H9 (cell line): Measurements from ENCODE around the gene DPP6. TPM values are rescaled to one million over a fixed set of nuclear protein-coding genes. Genes with fewer than 3 reads are reported as not detected.

Source experiments
- DNase-seq: peaks from one replicate; pipeline ENCODE4 v3.0.0-alpha.2; 2017
- H2AFZ ChIP-seq: one replicate; pipeline ENCODE4 v1.6.1; 2013; ENCODE audit warnings: mild to moderate bottlenecking, low read length, control low read depth, moderate library complexity
- H2AK5ac ChIP-seq: 2 replicates; pipeline ENCODE4 v1.6.1; 2013; ENCODE audit warnings: low read length, control low read depth, mixed read lengths; ENCODE audit not compliant: insufficient read length
- H2BK120ac ChIP-seq: one replicate; pipeline ENCODE4 v1.6.1; 2013; ENCODE audit warnings: low read depth, mild to moderate bottlenecking, low read length, control low read depth, inconsistent platforms; ENCODE audit not compliant: poor library complexity, severe bottlenecking
- H2BK12ac ChIP-seq: 2 replicates; pipeline ENCODE4 v1.6.1; 2013; ENCODE audit warnings: low read length, control low read depth, mixed read lengths, low read depth; ENCODE audit not compliant: insufficient read length
- H2BK15ac ChIP-seq: 2 replicates; pipeline ENCODE4 v1.6.1; 2013; ENCODE audit warnings: low read depth, low read length, control low read depth
- H2BK20ac ChIP-seq: one replicate; pipeline ENCODE4 v1.6.1; 2013; ENCODE audit warnings: low read depth, mild to moderate bottlenecking, low read length, control low read depth, inconsistent platforms; ENCODE audit not compliant: poor library complexity, severe bottlenecking
- H2BK5ac ChIP-seq: 2 replicates; pipeline ENCODE4 v1.6.1; 2013; ENCODE audit warnings: low read length, control low read depth, mixed read lengths; ENCODE audit not compliant: insufficient read length
- H3K14ac ChIP-seq: 2 replicates; pipeline ENCODE4 v1.6.1; 2013; ENCODE audit warnings: low read length, control low read depth; ENCODE audit not compliant: insufficient read depth
- H3K18ac ChIP-seq: 2 replicates; pipeline ENCODE4 v1.6.1; 2013; ENCODE audit warnings: low read depth, mild to moderate bottlenecking, mixed read lengths, low read length, control low read depth; ENCODE audit not compliant: insufficient read length
- H3K23ac ChIP-seq: 2 replicates; pipeline ENCODE4 v1.6.1; 2013; ENCODE audit warnings: low read length, control low read depth, mixed read lengths, low read depth; ENCODE audit not compliant: insufficient read length
- H3K23me2 ChIP-seq: 2 replicates; pipeline ENCODE4 v1.6.1; 2013; ENCODE audit warnings: low read depth, mild to moderate bottlenecking, mixed read lengths, low read length, control low read depth; ENCODE audit not compliant: insufficient read length, poor library complexity, severe bottlenecking
- H3K27ac ChIP-seq: 2 replicates; pipeline ENCODE4 v1.5.1; 2013; ENCODE audit warnings: low read length, control low read depth, mixed read lengths, low read depth; ENCODE audit not compliant: insufficient read length
- H3K27me3 ChIP-seq: 2 replicates; pipeline ENCODE4 v1.6.1; 2013; ENCODE audit warnings: low read length, control low read depth, inconsistent platforms; ENCODE audit not compliant: insufficient read depth
- H3K4ac ChIP-seq: 2 replicates; pipeline ENCODE4 v1.6.1; 2013; ENCODE audit warnings: low read depth, mild to moderate bottlenecking, control low read depth, inconsistent platforms, low read length, moderate library complexity
- H3K4me1 ChIP-seq: 2 replicates; pipeline ENCODE4 v1.6.1; 2013; ENCODE audit warnings: low read length, control low read depth, inconsistent platforms; ENCODE audit not compliant: insufficient read depth
- H3K4me2 ChIP-seq: 2 replicates; pipeline ENCODE4 v1.6.1; 2013; ENCODE audit warnings: low read length, control low read depth, mixed read lengths; ENCODE audit not compliant: insufficient read length, insufficient read depth
- H3K56ac ChIP-seq: 2 replicates; pipeline ENCODE4 v1.6.1; 2013; ENCODE audit warnings: low read depth, mild to moderate bottlenecking, mixed read lengths, low read length, control low read depth; ENCODE audit not compliant: insufficient read length
- H3K79me1 ChIP-seq: 2 replicates; pipeline ENCODE4 v1.6.1; 2013; ENCODE audit warnings: low read depth, mild to moderate bottlenecking, moderate library complexity, low read length, control low read depth, inconsistent platforms; ENCODE audit not compliant: insufficient read depth, poor library complexity, severe bottlenecking
- H3K79me2 ChIP-seq: 2 replicates; pipeline ENCODE4 v1.6.1; 2013; ENCODE audit warnings: low read length, control low read depth, inconsistent platforms; ENCODE audit not compliant: insufficient read depth
- H3K9ac ChIP-seq: 2 replicates; pipeline ENCODE4 v1.6.1; 2013; ENCODE audit warnings: low read length, control low read depth, mixed read lengths; ENCODE audit not compliant: insufficient read length; ENCODE audit errors: extremely low read depth
- H3K9me3 ChIP-seq: one replicate; pipeline ENCODE4 v1.6.1; 2013; ENCODE audit warnings: low read depth, low read length, inconsistent platforms; ENCODE audit not compliant: control insufficient read depth
- H3T11ph ChIP-seq: one replicate; pipeline ENCODE4 v1.6.1; 2013; ENCODE audit warnings: mild to moderate bottlenecking, low read length, control low read depth, inconsistent platforms
- H4K20me1 ChIP-seq: one replicate; pipeline ENCODE4 v1.6.1; 2013; ENCODE audit not compliant: control insufficient read depth, insufficient read length, insufficient read depth
- H4K5ac ChIP-seq: 2 replicates; pipeline ENCODE4 v1.6.1; 2013; ENCODE audit warnings: low read depth, mild to moderate bottlenecking, mixed read lengths, low read length, control low read depth; ENCODE audit not compliant: insufficient read length
- H4K8ac ChIP-seq: replicated peaks from 2 replicates; pipeline ENCODE4 v1.6.1; 2013; ENCODE audit warnings: low read length, control low read depth, mixed read lengths, low read depth; ENCODE audit not compliant: insufficient read length
- H4K91ac ChIP-seq: 2 replicates; pipeline ENCODE4 v1.6.1; 2013; ENCODE audit warnings: low read depth, mild to moderate bottlenecking, moderate library complexity, mixed read lengths, low read length, control low read depth; ENCODE audit not compliant: insufficient read length
- H3K27ac Mint-ChIP-seq, 3 experiments: 2 replicates in 2 of 3; 3 replicates in 1 of 3; pipeline ENCODE4 v1.8.0; 2020 to 2021; ENCODE audit warnings: mixed read lengths in 3 of 3, mild to moderate bottlenecking in 1 of 3, moderate library complexity in 1 of 3
- H3K27me3 Mint-ChIP-seq: 2 replicates; pipeline ENCODE4 v1.8.0; 2021; ENCODE audit warnings: low read depth, mild to moderate bottlenecking, moderate library complexity, mixed read lengths
- H3K36me3 Mint-ChIP-seq, 3 experiments: 2 replicates in 2 of 3; 3 replicates in 1 of 3; pipeline ENCODE4 v1.8.0; 2020 to 2021; ENCODE audit warnings: low read depth in 3 of 3, mixed read lengths in 3 of 3; ENCODE audit not compliant: insufficient read depth in 1 of 3
- H3K4me1 Mint-ChIP-seq, 2 experiments: 2 replicates each; pipeline ENCODE4 v1.8.0; 2020; ENCODE audit warnings: mixed read lengths in 2 of 2
- H3K4me3 Mint-ChIP-seq, 2 experiments: 2 replicates in 1 of 2; 3 replicates in 1 of 2; pipeline ENCODE4 v1.8.0; 2020 to 2021; ENCODE audit warnings: mild to moderate bottlenecking in 2 of 2, mixed read lengths in 2 of 2, moderate library complexity in 1 of 2
- H3K9me3 Mint-ChIP-seq, 2 experiments: 2 replicates in 1 of 2; 3 replicates in 1 of 2; pipeline ENCODE4 v1.8.0; 2020; ENCODE audit warnings: mild to moderate bottlenecking in 2 of 2, mixed read lengths in 2 of 2, moderate library complexity in 1 of 2
- CTCF ChIP-seq: fragments of 200-600 bp; sonication (generic); conservative IDR thresholded peaks from 3 replicates; pipeline ENCODE4 v1.8.0; 2021; ENCODE audit warnings: antibody characterized with exemption, mild to moderate bottlenecking
- WGBS: extraction: QIAGEN DNeasy Blood & Tissue Kit; methylation state at CpG from one replicate; pipeline ENCODE4 v1.1.7; 2013; ENCODE audit warnings: missing lambda C conversion rate, low lambda C conversion rate, mixed read lengths; ENCODE audit not compliant: insufficient read length; ENCODE audit errors: extremely low coverage; 5-methylcytosine and 5-hydroxymethylcytosine counted together
- total RNA-seq: library from RNA; stranded (reverse); gene quantifications from 2 replicates; pipeline ENCODE4 v1.2.1, GENCODE V29; 2021

Gene DPP6
- total RNA-seq, 1 experiment from 2014 or later: 4.5 TPM

GRCh38 chr7:154873500-154874121, 821.4 kb downstream of the DPP6 start:
- H3K4ac ChIP-seq: no peak overlapping the region
- TF ChIP-seq CTCF: no peak
- H4K91ac ChIP-seq: no peak overlapping the region
- Mint-ChIP-seq H3K36me3 (no peaks in the 10 kb centered on the region; a peak in 1 of 7 replicates), H3K4me3 (no peak overlapping the region), H3K27ac (no peak overlapping the region; a peak in 1 of 7 replicates), H3K4me1 (peaks cover 25 to 33% of the 10 kb centered on the region in 2 experiments), H3K27me3 (peaks cover 8% of the 10 kb centered on the region), H3K9me3 (no peaks in the 10 kb centered on the region; a peak in 3 of 5 replicates)
- no peak overlapping the region for H3K4me2 ChIP-seq
- H3K79me1 ChIP-seq: no peaks in the 10 kb centered on the region
- no peak overlapping the region for H2BK20ac ChIP-seq
- no peaks in the 10 kb centered on the region for H3K79me2 ChIP-seq
- no peak for DNase-seq
- no peak overlapping the region for H3T11ph ChIP-seq
- no peak overlapping the region for H3K56ac ChIP-seq
- no peak overlapping the region for H3K14ac ChIP-seq
- no peak overlapping the region for H2AFZ ChIP-seq
- no peak overlapping the region for H2BK5ac ChIP-seq
- no peak overlapping the region for H2BK120ac ChIP-seq
- no peak overlapping the region for H2AK5ac ChIP-seq
- no peaks in the 10 kb centered on the region for H4K20me1 ChIP-seq
- no CpG with 5 or more reads among the region's 10 CpGs for WGBS
- no peak overlapping the region for H2BK15ac ChIP-seq
- no peaks in the 10 kb centered on the region for H3K9me3 ChIP-seq
- H3K23me2 ChIP-seq: no peaks in the 10 kb centered on the region
- no peak overlapping the region for H3K27ac ChIP-seq
- H3K18ac ChIP-seq: no peak overlapping the region
- no peak overlapping the region for H4K8ac ChIP-seq
- H3K4me1 ChIP-seq: no peaks in the 10 kb centered on the region; the same call in 1 of the 2 replicates
- no peak overlapping the region for H4K5ac ChIP-seq
- no peak overlapping the region for H2BK12ac ChIP-seq
- H3K27me3 ChIP-seq: no peaks in the 10 kb centered on the region
- no peak overlapping the region for H3K9ac ChIP-seq
- H3K23ac ChIP-seq: no peak overlapping the region
